Left forelimb (tissue), 1 donor: Measurements from ENCODE around the gene UBE2E2.

Experiments used
- DNase-seq: peaks from one replicate; pipeline ENCODE4 v3.0.0-alpha.2; 2018; ENCODE audit warnings: low spot score

The UBE2E2 gene

GRCh38 chr3:23620638-23621015 lies 417.5 kb downstream of the UBE2E2 start:
- DNase-seq: no peak

GRCh38 chr3:23623844-23624243 lies 420.7 kb downstream of the UBE2E2 start:
- DNase-seq: no peak

- no peak for DNase-seq
Observed at GRCh38 chr3:23624305-23624704, 421.2 kb downstream of the UBE2E2 start.

- DNase-seq: no peak
Observed at GRCh38 chr3:23626442-23626841, 423.3 kb downstream of the UBE2E2 start.

- DNase-seq: no peak
Observed at GRCh38 chr3:23629181-23629894, 426.2 kb downstream of the UBE2E2 start.

GRCh38 chr3:23633261-23633960 lies 430.3 kb downstream of the UBE2E2 start:
- DNase-seq: no peak

GRCh38 chr3:23637339-23637738 lies 434.2 kb downstream of the UBE2E2 start:
- no peak for DNase-seq

- DNase-seq: no peak
Observed at GRCh38 chr3:23640471-23641146, 437.5 kb downstream of the UBE2E2 start.
